Measurements from ENCODE around the gene UGT2A2.

UGT2A2 gene

GRCh38 chr4:69568787-69569186, 70.7 kb downstream of the UGT2A2 start:
- no peak for DNase-seq

- no peak for DNase-seq
Measured at GRCh38 chr4:69563424-69563823, 76.0 kb downstream of the UGT2A2 start.

GRCh38 chr4:69549651-69550050, 89.8 kb downstream of the UGT2A2 start:
- no peak for DNase-seq

GRCh38 chr4:69546134-69546765, 93.2 kb downstream of the UGT2A2 start:
- DNase-seq: no peak

Data from CD4-positive, alpha-beta T cell treated with Interleukin-21 for 1 hour (primary cell).